ENCODE data around the gene GYS2. TPM values are rescaled to one million over a fixed set of nuclear protein-coding genes. Genes with fewer than 3 reads are reported as not detected.
"Not testable (repeated sequence)": the region's sequence is repeated elsewhere in the genome, so short reads cannot be mapped to it uniquely, and the experiment has no call there.

GYS2 gene
- total RNA-seq, 4 donors from 2014 or later = not detected

GRCh38 chr12:21598651-21599050, 6.0 kb downstream of the GYS2 start:
- intact Hi-C loops (cut with DNase I) = no loop called here
- no peaks in the 10 kb centered on the region for H3K36me3 ChIP-seq
- no peaks in the 10 kb centered on the region for H3K9me3 ChIP-seq
- H3K4me3 ChIP-seq (replicated peaks in 1 of 3) = no peak overlapping the region
- H3K27me3 ChIP-seq = no peaks in the 10 kb centered on the region
- TF ChIP-seq CTCF (IDR thresholded peaks at IDR 0.05) (no peak), POLR2A (IDR thresholded peaks at IDR 0.05) (no peak)
- 86 to 89% methylated on average over 4 of the region's 4 CpGs for WGBS, 2 donors
- no peak overlapping the region for H3K27ac ChIP-seq
- no peak for DNase-seq
- no peaks in the 10 kb centered on the region for H3K4me1 ChIP-seq

GRCh38 chr12:21595356-21595755, 9.3 kb downstream of the GYS2 start:
- DNase-seq; H3K9me3 ChIP-seq; intact Hi-C loops (cut with DNase I); H3K27ac ChIP-seq; H3K4me1 ChIP-seq; H3K36me3 ChIP-seq; H3K4me3 ChIP-seq (replicated peaks in 1 of 3); H3K27me3 ChIP-seq: not testable (repeated sequence)

- Histone ChIP-seq H3K9me3 (no peaks in the 10 kb centered on the region), H3K4me1 (no peaks in the 10 kb centered on the region), H3K36me3 (no peaks in the 10 kb centered on the region), H3K27me3 (no peaks in the 10 kb centered on the region), H3K4me3 (replicated peaks in 1 of 3) (no peak overlapping the region), H3K27ac (no peak overlapping the region)
- intact Hi-C loops (cut with DNase I) = no loop called here
- DNase-seq = no peak
- WGBS, 2 donors = 85 to 88% methylated on average over 3 of the region's 3 CpGs
- TF ChIP-seq POLR2A (IDR thresholded peaks at IDR 0.05) = no peak
- no peak for TF ChIP-seq CTCF (IDR thresholded peaks at IDR 0.05)
Measured at GRCh38 chr12:21585485-21585884, 19.2 kb downstream of the GYS2 start.

GRCh38 chr12:21584403-21585182, 20.1 kb downstream of the GYS2 start:
- DNase-seq; H3K27ac ChIP-seq; H3K27me3 ChIP-seq; H3K36me3 ChIP-seq; intact Hi-C loops (cut with DNase I); H3K4me1 ChIP-seq; H3K4me3 ChIP-seq (replicated peaks in 1 of 3); H3K9me3 ChIP-seq: not testable (repeated sequence)
- 80 to 87% methylated on average over 5 of the region's 5 CpGs for WGBS, 2 donors

- H3K4me3 ChIP-seq (replicated peaks in 1 of 3) = no peak overlapping the region
- no peak overlapping the region for H3K27ac ChIP-seq
- TF ChIP-seq POLR2A (IDR thresholded peaks at IDR 0.05) (no peak), CTCF (IDR thresholded peaks at IDR 0.05) (no peak)
- no peaks in the 10 kb centered on the region for H3K4me1 ChIP-seq
- no peak for DNase-seq
- no peaks in the 10 kb centered on the region for H3K27me3 ChIP-seq
- H3K9me3 ChIP-seq = no peaks in the 10 kb centered on the region
- 85 to 90% methylated on average over 4 of the region's 4 CpGs for WGBS, 2 donors
- intact Hi-C loops (cut with DNase I) = no loop called here
- no peaks in the 10 kb centered on the region for H3K36me3 ChIP-seq
Measured at GRCh38 chr12:21583587-21583986, 21.1 kb downstream of the GYS2 start.

GRCh38 chr12:21580748-21581516, 23.7 kb downstream of the GYS2 start:
- 88 to 91% methylated on average over 4 of the region's 4 CpGs for WGBS, 2 donors
- no peak for DNase-seq
- Histone ChIP-seq H3K9me3 (no peaks in the 10 kb centered on the region), H3K4me1 (no peaks in the 10 kb centered on the region), H3K36me3 (no peaks in the 10 kb centered on the region), H3K27ac (no peak overlapping the region), H3K27me3 (no peaks in the 10 kb centered on the region), H3K4me3 (replicated peaks in 1 of 3) (no peak overlapping the region)
- intact Hi-C loops (cut with DNase I) = no loop called here
- TF ChIP-seq POLR2A (IDR thresholded peaks at IDR 0.05) = no peak
- TF ChIP-seq CTCF (IDR thresholded peaks at IDR 0.05) = no peak

Data from thyroid gland (tissue), 4 donors.